H1 (cell line): ENCODE measurements around the gene TNP2. TPM values are rescaled to one million over a fixed set of nuclear protein-coding genes. Genes with fewer than 3 reads are reported as not detected.

Source experiments
- ASH2L ChIP-seq: fragments of 200-600, 300-600 bp; sonication (generic); IDR thresholded peaks from one replicate; pipeline ENCODE4 v1.7.1; 2017; ENCODE audit warnings: low read length
- CTCF ChIP-seq, 3 experiments: IDR thresholded peaks; 1 replicate in 2 of 3; 2 replicates in 1 of 3; pipeline versions ENCODE4 v1.5.1 to v1.6.1; 2011; ENCODE audit warnings: low read length in 3 of 3, mild to moderate bottlenecking in 3 of 3, inconsistent platforms in 2 of 3, low read depth in 1 of 3, moderate library complexity in 1 of 3; ENCODE audit not compliant: insufficient read depth in 1 of 3; ENCODE audit errors: control extremely low read depth in 1 of 3
- GTF2F1 ChIP-seq: IDR thresholded peaks from 2 replicates; pipeline ENCODE4 v1.6.1; 2012; ENCODE audit warnings: low read depth, low read length, improper control_type of control experiment, borderline replicate concordance
- POU5F1 ChIP-seq: IDR thresholded peaks from 2 replicates; pipeline ENCODE4 v1.6.1; 2011; ENCODE audit warnings: low read depth, mild to moderate bottlenecking, low read length, moderate library complexity
- TEAD4 ChIP-seq: IDR thresholded peaks from 2 replicates; pipeline ENCODE4 v1.6.1; 2012; ENCODE audit warnings: low read depth, low read length, inconsistent platforms, mixed read lengths
- polyA plus RNA-seq, 7 experiments: library from polyadenylated mRNA; depleted of rRNA in 3 of 7; stranded (reverse) in 5 of 7; unstranded in 2 of 7; fragments of >200 nt in 5 of 7; fragments of 200-250 nt in 2 of 7; gene quantifications; 1 replicate in 5 of 7; 2 replicates in 1 of 7; 4 replicates in 1 of 7; pipeline versions ENCODE4 v1.2.1 to v1.2.3, GENCODE V29; 2011 to 2013; ENCODE audit warnings: missing spikeins in 2 of 7, mixed read lengths in 2 of 7
- total RNA-seq: library from RNA; stranded (reverse); fragmentation: NEBNext Ultra II Directional; extraction: Animal tissue kit (Norgen Biotek cat#: 25700); gene quantifications from 2 replicates; pipeline ENCODE4 v1.2.1, GENCODE V29; 2021
- TF ChIP-seq, protein P1 (sequence below): IDR thresholded peaks from 2 replicates; pipeline ENCODE4 v1.6.1; 2012; ENCODE audit warnings: low read length, inconsistent platforms

The TNP2 gene
- total and polyA plus RNA-seq, 2 of the 8 experiments (the other 6 are each of a cell fraction or from before 2014, with no cell fraction given) = not detected

GRCh38 chr16:11300560-11300892 is 31.4 kb upstream of the TNP2 start (continued):
- TF ChIP-seq ASH2L (no peak), CTCF (IDR thresholded peaks at IDR 0.05; ENCODE audit: control extremely low read depth in 1 of 3, insufficient read depth in 1 of 3, low read depth in 1 of 3, low read length in 3 of 3) (no peak), POU5F1 (no peak), TEAD4 (no peak), GTF2F1 (no peak)
- TF ChIP-seq, protein P1, sequence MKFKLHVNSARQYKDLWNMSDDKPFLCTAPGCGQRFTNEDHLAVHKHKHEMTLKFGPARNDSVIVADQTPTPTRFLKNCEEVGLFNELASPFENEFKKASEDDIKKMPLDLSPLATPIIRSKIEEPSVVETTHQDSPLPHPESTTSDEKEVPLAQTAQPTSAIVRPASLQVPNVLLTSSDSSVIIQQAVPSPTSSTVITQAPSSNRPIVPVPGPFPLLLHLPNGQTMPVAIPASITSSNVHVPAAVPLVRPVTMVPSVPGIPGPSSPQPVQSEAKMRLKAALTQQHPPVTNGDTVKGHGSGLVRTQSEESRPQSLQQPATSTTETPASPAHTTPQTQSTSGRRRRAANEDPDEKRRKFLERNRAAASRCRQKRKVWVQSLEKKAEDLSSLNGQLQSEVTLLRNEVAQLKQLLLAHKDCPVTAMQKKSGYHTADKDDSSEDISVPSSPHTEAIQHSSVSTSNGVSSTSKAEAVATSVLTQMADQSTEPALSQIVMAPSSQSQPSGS = no peak
- TF ChIP-seq, all 59 proteins: peak for 0
